ENCODE data around the gene RBBP4. TPM values are rescaled to one million over a fixed set of nuclear protein-coding genes. Genes with fewer than 3 reads are reported as not detected.
"Not testable (repeated sequence)": the region's sequence is repeated elsewhere in the genome, so short reads cannot be mapped to it uniquely, and the experiment has no call there.

Gene RBBP4
- 149 TPM for polyA plus RNA-seq (ENCODE audit: insufficient read length)

GRCh38 chr1:32650752-32651460, at the start of gene RBBP4:
Gene RBBP4 (plus strand): TSS chr1:32651208. CDS start chr1:32651307, 99 bp downstream.
- peak; percentile 99 for DNase-seq

- no peak for DNase-seq
Measured at GRCh38 chr1:32605711-32606424, 45.1 kb upstream of the RBBP4 start.

GRCh38 chr1:32606565-32607371, 44.2 kb upstream of the RBBP4 start:
- no peak for DNase-seq

- DNase-seq, result no peak
Measured at GRCh38 chr1:32609180-32609579, 41.8 kb upstream of the RBBP4 start.

GRCh38 chr1:32611859-32612188, 39.2 kb upstream of the RBBP4 start:
- DNase-seq, result no peak

- DNase-seq, result peak; percentile 42
Measured at GRCh38 chr1:32612189-32612881, 38.7 kb upstream of the RBBP4 start.

- DNase-seq, result no peak
Measured at GRCh38 chr1:32613472-32613871, 37.5 kb upstream of the RBBP4 start.

- DNase-seq, result no peak
Measured at GRCh38 chr1:32618673-32619221, 32.3 kb upstream of the RBBP4 start.

- DNase-seq, result no peak
Measured at GRCh38 chr1:32619701-32620485, 31.1 kb upstream of the RBBP4 start.

- DNase-seq, result no peak
Measured at GRCh38 chr1:32622205-32622604, 28.8 kb upstream of the RBBP4 start.

- DNase-seq, result no peak
Measured at GRCh38 chr1:32622806-32623681, 28.0 kb upstream of the RBBP4 start.

GRCh38 chr1:32623775-32624174, 27.2 kb upstream of the RBBP4 start:
- DNase-seq, result no peak

- no peak for DNase-seq
Measured at GRCh38 chr1:32626176-32626575, 24.8 kb upstream of the RBBP4 start.

- DNase-seq, result no peak
Measured at GRCh38 chr1:32627596-32628162, 23.3 kb upstream of the RBBP4 start.

- not testable (repeated sequence) for DNase-seq
Measured at GRCh38 chr1:32630173-32630572, 20.8 kb upstream of the RBBP4 start.

- DNase-seq, result no peak
Measured at GRCh38 chr1:32632829-32633228, 18.2 kb upstream of the RBBP4 start.

GRCh38 chr1:32635508-32636277, 15.3 kb upstream of the RBBP4 start:
- DNase-seq, result no peak

GRCh38 chr1:32636914-32637645, 13.9 kb upstream of the RBBP4 start:
- DNase-seq, result no peak

Measured in hindlimb muscle (tissue), 1 donor.